Astrocyte (in vitro differentiated cells and primary cell): ENCODE results near the gene AFF4. TPM values are rescaled to one million over a fixed set of nuclear protein-coding genes. Genes with fewer than 3 reads are reported as not detected.

Experiments used
- DNase-seq: peaks from one replicate; pipeline ENCODE4 v3.0.0-alpha.2; 2010; ENCODE audit warnings: low read depth
- FAIRE-seq: peaks from 2 replicates; lab custom pipeline; 2011; peaks lifted over from hg19 to GRCh38; lab: Jason Lieb, UNC
- H2AFZ ChIP-seq: 2 replicates; pipeline ENCODE4 v1.6.0; 2012; ENCODE audit warnings: low read depth, low read length, inconsistent platforms
- H3K27ac ChIP-seq: 2 replicates; pipeline ENCODE4 v1.5.1; 2011; ENCODE audit warnings: low read depth, low read length, inconsistent platforms
- H3K27me3 ChIP-seq: 2 replicates; pipeline ENCODE4 v1.6.0; 2011; ENCODE audit warnings: low read length, inconsistent platforms; ENCODE audit not compliant: insufficient read depth
- H3K36me3 ChIP-seq: 2 replicates; pipeline ENCODE4 v1.5.1; 2011; ENCODE audit warnings: low read length, inconsistent platforms; ENCODE audit not compliant: insufficient read depth
- H3K4me1 ChIP-seq: 2 replicates; pipeline ENCODE4 v1.5.1; 2011; ENCODE audit warnings: low read length, inconsistent platforms; ENCODE audit not compliant: insufficient read depth
- H3K4me2 ChIP-seq: 2 replicates; pipeline ENCODE4 v1.6.0; 2012; ENCODE audit warnings: low read length, inconsistent platforms
- H3K4me3 ChIP-seq: 2 replicates; pipeline ENCODE4 v1.5.1; 2011; ENCODE audit warnings: low read depth, mild to moderate bottlenecking, low read length, inconsistent platforms; ENCODE audit not compliant: insufficient read depth
- H3K79me2 ChIP-seq: 2 replicates; pipeline ENCODE4 v1.6.0; 2012; ENCODE audit warnings: mild to moderate bottlenecking, low read length, inconsistent platforms; ENCODE audit not compliant: insufficient read depth
- H3K9ac ChIP-seq: 2 replicates; pipeline ENCODE4 v1.6.0; 2012; ENCODE audit warnings: mild to moderate bottlenecking, low read length, inconsistent platforms
- H3K9me3 ChIP-seq: 2 replicates; pipeline ENCODE4 v1.5.1; 2012; ENCODE audit warnings: low read depth, mild to moderate bottlenecking, low read length, inconsistent platforms; ENCODE audit not compliant: insufficient read depth
- H4K20me1 ChIP-seq: 2 replicates; pipeline ENCODE4 v1.6.0; 2012; ENCODE audit warnings: low read length, inconsistent platforms; ENCODE audit not compliant: insufficient read depth
- H3K27ac Mint-ChIP-seq: one replicate; pipeline ENCODE4 v1.8.0; 2021; ENCODE audit warnings: mild to moderate bottlenecking, mixed read lengths; ENCODE audit not compliant: unreplicated experiment
- H3K27me3 Mint-ChIP-seq: one replicate; pipeline ENCODE4 v1.8.0; 2021; ENCODE audit warnings: low read depth, mixed read lengths; ENCODE audit not compliant: unreplicated experiment
- H3K36me3 Mint-ChIP-seq: one replicate; pipeline ENCODE4 v1.8.0; 2021; ENCODE audit warnings: low read depth, mixed read lengths; ENCODE audit not compliant: unreplicated experiment
- H3K4me1 Mint-ChIP-seq: one replicate; pipeline ENCODE4 v1.8.0; 2021; ENCODE audit warnings: low read depth, mixed read lengths; ENCODE audit not compliant: unreplicated experiment
- H3K4me3 Mint-ChIP-seq: one replicate; pipeline ENCODE4 v1.8.0; 2021; ENCODE audit warnings: mild to moderate bottlenecking, moderate library complexity, mixed read lengths; ENCODE audit not compliant: unreplicated experiment
- H3K9me3 Mint-ChIP-seq: one replicate; pipeline ENCODE4 v1.8.0; 2021; ENCODE audit warnings: mild to moderate bottlenecking, mixed read lengths; ENCODE audit not compliant: unreplicated experiment
- EZH2 ChIP-seq: IDR thresholded peaks from 2 replicates; pipeline ENCODE4 v1.6.1; 2012; ENCODE audit warnings: mild to moderate bottlenecking, low read length, inconsistent platforms; ENCODE audit not compliant: insufficient read depth
- total RNA-seq: library from RNA; stranded (reverse); gene quantifications from 2 replicates; pipeline ENCODE4 v1.2.1, GENCODE V29; 2021
- TF ChIP-seq, protein P1 (sequence below): IDR thresholded peaks from 2 replicates; pipeline ENCODE4 v1.5.1; 2011; ENCODE audit warnings: low read depth, mild to moderate bottlenecking, inconsistent platforms, low read length, moderate library complexity; ENCODE audit not compliant: insufficient read depth

AFF4 gene
- total RNA-seq, 1 donor from 2014 or later: 163 TPM

DNA sequence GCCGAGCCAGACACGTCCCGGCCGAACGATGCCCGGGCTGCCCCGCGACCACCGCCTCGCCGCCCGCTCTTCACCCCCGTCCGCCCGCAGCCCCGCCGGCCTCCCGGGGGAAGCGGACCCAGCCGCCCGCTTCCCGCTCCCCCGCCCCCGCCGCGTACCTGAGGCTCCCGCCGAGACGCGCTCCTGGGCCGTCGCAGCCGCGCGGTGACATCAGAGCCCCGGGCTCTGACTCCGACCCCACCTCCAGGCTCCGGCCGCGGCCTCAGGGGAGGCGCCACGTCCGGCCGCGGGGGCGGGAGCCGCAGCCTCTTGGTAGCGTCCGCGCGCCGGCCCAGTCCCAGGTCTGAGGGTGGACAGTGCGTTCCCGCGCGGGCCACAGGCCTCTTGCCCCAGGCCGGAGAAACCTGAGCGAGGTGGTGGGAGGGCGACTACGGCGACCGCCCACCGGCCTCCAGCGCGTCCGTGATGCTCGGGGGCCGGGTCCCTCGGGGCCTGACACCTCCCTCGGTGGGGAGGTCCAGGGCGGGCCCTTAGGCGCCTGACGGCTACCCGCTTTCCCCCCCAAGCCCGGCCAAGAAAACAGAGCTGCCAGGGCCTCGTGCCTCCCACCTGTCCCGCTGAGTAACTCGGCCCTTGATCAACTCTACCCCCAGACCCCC is 132.9 kb downstream of the AFF4 start, which contains the start of gene SHROOM1:
TSS of gene SHROOM1 (minus strand) at position 212 of the 659 bp plus-strand sequence. CDS start 4,507 bp downstream, outside the sequence.
- Histone ChIP-seq H3K9ac (peak within 1 kb of the TSS; percentile 79), H3K4me2 (peak within 1 kb of the TSS; percentile 82), H3K9me3 (no peaks in the 10 kb centered on the region), H3K27ac (no peak within 1 kb of the TSS), H3K36me3 (no peaks in the 10 kb centered on the region), H2AFZ (peak within 1 kb of the TSS; percentile 92), H3K4me3 (peak within 1 kb of the TSS; percentile 66), H3K27me3 (no peaks in the 10 kb centered on the region), H3K79me2 (no peaks in the 10 kb centered on the region), H3K4me1 (no peaks in the 10 kb centered on the region), H4K20me1 (peaks cover 14% of the 10 kb centered on the region)
- FAIRE-seq (no peak), DNase-seq (peak; percentile 28)
- Mint-ChIP-seq H3K9me3 (no peaks in the 10 kb centered on the region), H3K4me3 (peak within 1 kb of the TSS; percentile 86), H3K27me3 (peaks cover 45% of the 10 kb centered on the region), H3K4me1 (no peaks in the 10 kb centered on the region), H3K27ac (peak within 1 kb of the TSS; percentile 47), H3K36me3 (peaks cover 9% of the 10 kb centered on the region)
- TF ChIP-seq, protein P1, sequence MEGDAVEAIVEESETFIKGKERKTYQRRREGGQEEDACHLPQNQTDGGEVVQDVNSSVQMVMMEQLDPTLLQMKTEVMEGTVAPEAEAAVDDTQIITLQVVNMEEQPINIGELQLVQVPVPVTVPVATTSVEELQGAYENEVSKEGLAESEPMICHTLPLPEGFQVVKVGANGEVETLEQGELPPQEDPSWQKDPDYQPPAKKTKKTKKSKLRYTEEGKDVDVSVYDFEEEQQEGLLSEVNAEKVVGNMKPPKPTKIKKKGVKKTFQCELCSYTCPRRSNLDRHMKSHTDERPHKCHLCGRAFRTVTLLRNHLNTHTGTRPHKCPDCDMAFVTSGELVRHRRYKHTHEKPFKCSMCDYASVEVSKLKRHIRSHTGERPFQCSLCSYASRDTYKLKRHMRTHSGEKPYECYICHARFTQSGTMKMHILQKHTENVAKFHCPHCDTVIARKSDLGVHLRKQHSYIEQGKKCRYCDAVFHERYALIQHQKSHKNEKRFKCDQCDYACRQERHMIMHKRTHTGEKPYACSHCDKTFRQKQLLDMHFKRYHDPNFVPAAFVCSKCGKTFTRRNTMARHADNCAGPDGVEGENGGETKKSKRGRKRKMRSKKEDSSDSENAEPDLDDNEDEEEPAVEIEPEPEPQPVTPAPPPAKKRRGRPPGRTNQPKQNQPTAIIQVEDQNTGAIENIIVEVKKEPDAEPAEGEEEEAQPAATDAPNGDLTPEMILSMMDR: no peak
- TF ChIP-seq EZH2: no peak

DNA sequence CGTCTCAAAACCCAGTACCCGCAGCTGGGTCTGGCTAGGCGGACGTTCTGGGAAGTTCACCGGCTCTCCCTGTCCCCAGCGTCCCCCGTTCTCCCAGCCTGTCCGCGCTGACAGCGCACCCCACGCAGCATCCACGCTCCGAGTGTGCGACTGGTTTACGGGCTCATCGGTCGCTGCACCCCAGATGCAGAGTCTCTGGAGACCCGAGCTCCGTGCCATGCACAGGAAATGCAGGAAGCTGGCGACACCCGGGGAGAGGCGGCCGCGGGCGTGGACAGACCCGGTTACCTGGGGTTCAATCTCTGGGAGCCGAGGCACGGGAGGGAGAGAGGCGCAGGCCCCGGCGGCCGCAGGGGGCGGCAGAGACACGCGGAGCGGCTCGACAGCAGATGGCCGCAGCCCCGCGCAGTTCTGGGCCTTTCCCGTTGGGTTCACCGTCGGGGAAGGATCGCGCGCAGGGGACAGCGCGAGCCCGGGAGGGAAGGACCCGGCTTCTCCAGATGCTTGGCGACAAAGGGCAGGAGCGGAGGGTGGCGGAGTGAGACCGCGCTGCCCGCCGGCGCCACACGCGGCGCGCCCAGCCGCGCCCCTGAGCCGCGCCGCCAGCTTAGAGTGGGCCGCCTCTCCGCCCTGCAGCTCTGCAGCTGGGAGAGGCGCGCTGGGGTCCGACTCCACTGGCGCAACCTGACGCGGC is 133.5 kb downstream of the AFF4 start:
- no peak for TF ChIP-seq EZH2
- TF ChIP-seq, protein P1: peak; percentile 48
- H3K79me2 ChIP-seq: no peaks in the 10 kb centered on the region
- H3K27ac Mint-ChIP-seq: no peak overlapping the region
- no peaks in the 10 kb centered on the region for H3K4me1 Mint-ChIP-seq
- H3K4me1 ChIP-seq: no peaks in the 10 kb centered on the region
- H3K9me3 Mint-ChIP-seq: no peaks in the 10 kb centered on the region
- no peaks in the 10 kb centered on the region for H3K9me3 ChIP-seq
- H3K4me3 Mint-ChIP-seq: peak overlapping the region; percentile 86
- H3K27me3 Mint-ChIP-seq: peaks cover 45% of the 10 kb centered on the region
- peak overlapping the region; percentile 66 for H3K4me3 ChIP-seq
- peaks cover 12% of the 10 kb centered on the region for H3K36me3 Mint-ChIP-seq
- H2AFZ ChIP-seq: peak overlapping the region; percentile 92
- DNase-seq (peak; percentile 35), FAIRE-seq (no peak)
- H3K27me3 ChIP-seq: no peaks in the 10 kb centered on the region
- no peak overlapping the region for H3K27ac ChIP-seq
- no peaks in the 10 kb centered on the region for H3K36me3 ChIP-seq
- H4K20me1 ChIP-seq: peaks cover 14% of the 10 kb centered on the region
- peak overlapping the region; percentile 79 for H3K9ac ChIP-seq
- peak overlapping the region; percentile 82 for H3K4me2 ChIP-seq
